Smooth muscle cell of the umbilical artery (primary cell): ENCODE results near the gene SCIN. TPM values are rescaled to one million over a fixed set of nuclear protein-coding genes. Genes with fewer than 3 reads are reported as not detected.

Experiments used
- total RNA-seq: library from RNA; depleted of rRNA; stranded (reverse); fragments of >200 nt; gene quantifications from 2 replicates; pipeline ENCODE4 v1.2.3, GENCODE V29; 2014

Gene SCIN
- total RNA-seq = 6.2 and 11.3 TPM in 2 replicates

GRCh38 chr7:12570534-12571461, at the start of gene SCIN:
TSS of gene SCIN (plus strand) at chr7:12570720. CDS start at chr7:12570787, 67 bp downstream.

GRCh38 chr7:12686891-12687717, 116.6 kb downstream of the SCIN start, which contains the start of gene ARL4A:
TSS of gene ARL4A (plus strand) at chr7:12687633. CDS start at chr7:12688255, 622 bp downstream.

Other genes with a start within 250 kb of the SCIN start
- gene VWDE, start 166.9 kb upstream of the SCIN start, total RNA-seq = 0.09 and 0.30 TPM in 2 replicates
- 21.0 and 56.7 TPM in 2 replicates for gene ARL4A, start 116.9 kb downstream of the SCIN start, total RNA-seq